Measurements from ENCODE around the gene PPP2R3A.

Gene PPP2R3A

GRCh38 chr3:135966962-135967274 lies 1.4 kb downstream of the PPP2R3A start:
- Histone ChIP-seq H3K27ac (replicated peaks; ENCODE audit: low read length) (no peak overlapping the region), H4K91ac (ENCODE audit: low read depth, low read length, poor library complexity) (no peak overlapping the region), H2AK5ac (ENCODE audit: low read depth, low read length) (no peak overlapping the region), H2BK15ac (ENCODE audit: low read length) (no peak overlapping the region), H3K4me1 (ENCODE audit: control insufficient read depth in 2 of 2, insufficient read depth in 1 of 2, low read depth in 1 of 2, low read length in 2 of 2) (peaks cover 2 to 12% of the 10 kb centered on the region in 2 donors), H3K4me3 (ENCODE audit: low read length in 2 of 2) (peak overlapping the region in 1 of 2 donors; percentile 81), H3K36me3 (replicated peaks in 1 of 2; ENCODE audit: control insufficient read depth in 2 of 2, insufficient read depth in 2 of 2, low read length in 2 of 2) (no peaks in the 10 kb centered on the region), H2AFZ (ENCODE audit: low read length) (peak overlapping the region; percentile 98), H3K27me3 (ENCODE audit: control insufficient read depth in 3 of 3, insufficient read depth in 3 of 3, low read depth in 1 of 3, low read length in 3 of 3) (no peaks in the 10 kb centered on the region), H3K14ac (ENCODE audit: low read length) (no peak overlapping the region), H3K23ac (ENCODE audit: low read depth, low read length, poor library complexity) (no peak overlapping the region), H3K79me1 (ENCODE audit: low read depth, low read length) (peaks cover 2% of the 10 kb centered on the region), H4K8ac (ENCODE audit: low read depth, low read length) (no peak overlapping the region), H3K9me3 (replicated peaks in 1 of 2; ENCODE audit: control insufficient read depth in 2 of 2, insufficient read depth in 1 of 2, low read depth in 1 of 2, low read length in 2 of 2) (no peaks in the 10 kb centered on the region), H2BK120ac (ENCODE audit: low read depth, low read length) (no peak overlapping the region), H2BK12ac (ENCODE audit: low read length) (no peak overlapping the region), H3K4ac (ENCODE audit: low read length) (no peak overlapping the region), H3K9ac (ENCODE audit: low read depth, low read length, poor library complexity) (no peak overlapping the region), H3K4me2 (ENCODE audit: insufficient read depth, low read length, poor library complexity, severe bottlenecking) (peak overlapping the region; percentile 47), H3K18ac (ENCODE audit: low read length) (no peak overlapping the region), H2BK5ac (ENCODE audit: low read length) (no peak overlapping the region)
- no CpG with 5 or more reads among the region's 2 CpGs for WGBS, 2 donors (ENCODE audit: extremely low coverage in 2 of 2, insufficient read length in 2 of 2, insufficient replicate concordance in 1 of 2)
- DNase-seq (ENCODE audit: low spot score): no peak

DNA sequence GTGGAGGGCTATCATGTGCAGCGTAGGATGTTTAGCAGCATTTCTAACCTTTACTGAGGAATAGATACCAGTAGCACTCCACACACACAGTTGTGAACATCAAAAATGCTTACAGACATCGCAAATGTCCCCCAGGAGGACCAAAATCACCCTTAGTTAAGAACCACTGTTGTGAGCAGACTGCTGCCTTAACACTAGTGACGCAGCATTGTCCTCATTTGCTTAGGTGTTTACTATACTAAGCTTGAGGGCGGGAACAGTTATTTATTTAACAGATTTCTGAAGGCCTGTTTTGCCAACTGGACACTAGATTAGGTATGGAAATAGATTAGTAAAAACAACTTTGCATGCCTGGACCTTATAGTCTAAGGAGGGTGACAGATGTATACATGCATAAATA lies 2.3 kb downstream of the PPP2R3A start:
- H3K9me3 ChIP-seq (replicated peaks in 1 of 2; ENCODE audit: control insufficient read depth in 2 of 2, insufficient read depth in 1 of 2, low read depth in 1 of 2, low read length in 2 of 2): no peaks in the 10 kb centered on the region
- no peak overlapping the region for H2BK120ac ChIP-seq (ENCODE audit: low read depth, low read length)
- no peak overlapping the region for H3K14ac ChIP-seq (ENCODE audit: low read length)
- H4K8ac ChIP-seq (ENCODE audit: low read depth, low read length): no peak overlapping the region
- peaks cover 2% of the 10 kb centered on the region for H3K79me1 ChIP-seq (ENCODE audit: low read depth, low read length)
- no peak for DNase-seq (ENCODE audit: low spot score)
- H2BK5ac ChIP-seq (ENCODE audit: low read length): no peak overlapping the region
- no peak overlapping the region for H3K4me2 ChIP-seq (ENCODE audit: insufficient read depth, low read length, poor library complexity, severe bottlenecking)
- H3K4me3 ChIP-seq (ENCODE audit: low read length in 2 of 2): no peak overlapping the region
- no peak overlapping the region for H2AK5ac ChIP-seq (ENCODE audit: low read depth, low read length)
- peaks cover 2 to 12% of the 10 kb centered on the region in 2 donors for H3K4me1 ChIP-seq (ENCODE audit: control insufficient read depth in 2 of 2, insufficient read depth in 1 of 2, low read depth in 1 of 2, low read length in 2 of 2)
- no CpG with 5 or more reads among the region's 4 CpGs for WGBS, 2 donors (ENCODE audit: extremely low coverage in 2 of 2, insufficient read length in 2 of 2, insufficient replicate concordance in 1 of 2)
- H3K23ac ChIP-seq (ENCODE audit: low read depth, low read length, poor library complexity): no peak overlapping the region
- no peak overlapping the region for H4K91ac ChIP-seq (ENCODE audit: low read depth, low read length, poor library complexity)
- no peak overlapping the region for H2BK12ac ChIP-seq (ENCODE audit: low read length)
- H3K36me3 ChIP-seq (replicated peaks in 1 of 2; ENCODE audit: control insufficient read depth in 2 of 2, insufficient read depth in 2 of 2, low read length in 2 of 2): no peaks in the 10 kb centered on the region
- H3K9ac ChIP-seq (ENCODE audit: low read depth, low read length, poor library complexity): no peak overlapping the region
- H2BK15ac ChIP-seq (ENCODE audit: low read length): no peak overlapping the region
- H2AFZ ChIP-seq (ENCODE audit: low read length): no peak overlapping the region
- no peaks in the 10 kb centered on the region for H3K27me3 ChIP-seq (ENCODE audit: control insufficient read depth in 3 of 3, insufficient read depth in 3 of 3, low read depth in 1 of 3, low read length in 3 of 3)
- H3K27ac ChIP-seq (replicated peaks; ENCODE audit: low read length): no peak overlapping the region
- H3K18ac ChIP-seq (ENCODE audit: low read length): no peak overlapping the region
- no peak overlapping the region for H3K4ac ChIP-seq (ENCODE audit: low read length)

DNA sequence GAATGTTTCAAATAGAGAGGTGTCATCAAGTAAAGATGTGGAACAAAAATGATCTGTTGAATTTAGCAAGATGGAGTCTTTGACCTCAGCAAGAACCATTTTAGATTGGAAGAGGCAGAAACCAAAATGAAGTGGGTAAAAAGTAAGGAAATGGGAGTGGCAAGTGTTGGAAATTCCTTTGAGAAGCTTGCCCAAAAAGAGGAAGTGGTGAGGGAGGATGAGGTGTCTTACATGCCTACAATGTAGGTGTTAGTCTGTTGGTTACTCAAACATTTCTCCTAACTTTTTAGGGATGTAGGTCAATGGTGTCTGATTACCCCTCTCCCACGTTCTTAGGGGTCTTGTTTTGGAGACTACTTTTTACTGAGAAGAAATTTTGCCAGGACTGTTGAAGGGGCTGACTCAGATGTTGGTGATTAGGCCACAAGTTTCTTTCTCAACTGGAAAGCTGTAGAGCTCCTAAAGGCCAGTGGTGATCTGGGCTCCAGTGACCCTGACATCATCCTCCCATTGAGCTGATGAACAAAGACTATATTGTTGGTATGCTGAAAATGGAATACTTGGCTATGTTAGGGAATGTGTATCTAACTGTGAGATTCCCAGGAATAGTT lies 5.1 kb downstream of the PPP2R3A start:
- Histone ChIP-seq H3K4ac (ENCODE audit: low read length) (no peak overlapping the region), H3K36me3 (replicated peaks in 1 of 2; ENCODE audit: control insufficient read depth in 2 of 2, insufficient read depth in 2 of 2, low read length in 2 of 2) (no peaks in the 10 kb centered on the region), H3K79me1 (ENCODE audit: low read depth, low read length) (no peaks in the 10 kb centered on the region), H4K8ac (ENCODE audit: low read depth, low read length) (no peak overlapping the region), H3K4me3 (ENCODE audit: low read length in 2 of 2) (no peak overlapping the region), H4K91ac (ENCODE audit: low read depth, low read length, poor library complexity) (no peak overlapping the region), H3K23ac (ENCODE audit: low read depth, low read length, poor library complexity) (no peak overlapping the region), H2BK15ac (ENCODE audit: low read length) (no peak overlapping the region), H3K4me1 (ENCODE audit: control insufficient read depth in 2 of 2, insufficient read depth in 1 of 2, low read depth in 1 of 2, low read length in 2 of 2) (peaks cover 11 to 15% of the 10 kb centered on the region in 2 donors), H3K9me3 (replicated peaks in 1 of 2; ENCODE audit: control insufficient read depth in 2 of 2, insufficient read depth in 1 of 2, low read depth in 1 of 2, low read length in 2 of 2) (no peaks in the 10 kb centered on the region), H3K9ac (ENCODE audit: low read depth, low read length, poor library complexity) (no peak overlapping the region), H3K4me2 (ENCODE audit: insufficient read depth, low read length, poor library complexity, severe bottlenecking) (no peak overlapping the region), H2BK120ac (ENCODE audit: low read depth, low read length) (no peak overlapping the region), H2BK12ac (ENCODE audit: low read length) (no peak overlapping the region), H2AK5ac (ENCODE audit: low read depth, low read length) (no peak overlapping the region), H2BK5ac (ENCODE audit: low read length) (no peak overlapping the region), H3K27ac (replicated peaks; ENCODE audit: low read length) (no peak overlapping the region), H3K18ac (ENCODE audit: low read length) (no peak overlapping the region), H2AFZ (ENCODE audit: low read length) (no peak overlapping the region), H3K14ac (ENCODE audit: low read length) (no peak overlapping the region), H3K27me3 (ENCODE audit: control insufficient read depth in 3 of 3, insufficient read depth in 3 of 3, low read depth in 1 of 3, low read length in 3 of 3) (no peaks in the 10 kb centered on the region)
- WGBS, 2 donors (ENCODE audit: extremely low coverage in 2 of 2, insufficient read length in 2 of 2, insufficient replicate concordance in 1 of 2): no CpG with 5 or more reads among the region's 1 CpG
- no peak for DNase-seq (ENCODE audit: low spot score)

- H3K14ac ChIP-seq (ENCODE audit: low read length): no peak overlapping the region
- no peak overlapping the region for H3K27ac ChIP-seq (replicated peaks; ENCODE audit: low read length)
- no peak overlapping the region for H3K4me2 ChIP-seq (ENCODE audit: insufficient read depth, low read length, poor library complexity, severe bottlenecking)
- no peaks in the 10 kb centered on the region for H3K79me1 ChIP-seq (ENCODE audit: low read depth, low read length)
- H2BK5ac ChIP-seq (ENCODE audit: low read length): no peak overlapping the region
- no peak overlapping the region for H3K18ac ChIP-seq (ENCODE audit: low read length)
- DNase-seq (ENCODE audit: low spot score): no peak
- peaks cover 6 to 13% of the 10 kb centered on the region in 2 donors for H3K4me1 ChIP-seq (ENCODE audit: control insufficient read depth in 2 of 2, insufficient read depth in 1 of 2, low read depth in 1 of 2, low read length in 2 of 2)
- no peak overlapping the region for H4K8ac ChIP-seq (ENCODE audit: low read depth, low read length)
- H3K27me3 ChIP-seq (ENCODE audit: control insufficient read depth in 3 of 3, insufficient read depth in 3 of 3, low read depth in 1 of 3, low read length in 3 of 3): no peaks in the 10 kb centered on the region
- no peak overlapping the region for H3K9ac ChIP-seq (ENCODE audit: low read depth, low read length, poor library complexity)
- H2AFZ ChIP-seq (ENCODE audit: low read length): no peak overlapping the region
- no peak overlapping the region for H4K91ac ChIP-seq (ENCODE audit: low read depth, low read length, poor library complexity)
- H3K9me3 ChIP-seq (replicated peaks in 1 of 2; ENCODE audit: control insufficient read depth in 2 of 2, insufficient read depth in 1 of 2, low read depth in 1 of 2, low read length in 2 of 2): no peaks in the 10 kb centered on the region
- H2AK5ac ChIP-seq (ENCODE audit: low read depth, low read length): no peak overlapping the region
- no peaks in the 10 kb centered on the region for H3K36me3 ChIP-seq (replicated peaks in 1 of 2; ENCODE audit: control insufficient read depth in 2 of 2, insufficient read depth in 2 of 2, low read length in 2 of 2)
- H2BK12ac ChIP-seq (ENCODE audit: low read length): no peak overlapping the region
- H3K4ac ChIP-seq (ENCODE audit: low read length): no peak overlapping the region
- H3K23ac ChIP-seq (ENCODE audit: low read depth, low read length, poor library complexity): no peak overlapping the region
- WGBS, 2 donors (ENCODE audit: extremely low coverage in 2 of 2, insufficient read length in 2 of 2, insufficient replicate concordance in 1 of 2): no CpG with 5 or more reads among the region's 3 CpGs
- H3K4me3 ChIP-seq (ENCODE audit: low read length in 2 of 2): no peak overlapping the region
- no peak overlapping the region for H2BK120ac ChIP-seq (ENCODE audit: low read depth, low read length)
- H2BK15ac ChIP-seq (ENCODE audit: low read length): no peak overlapping the region
Measured at GRCh38 chr3:135973841-135974240, 8.3 kb downstream of the PPP2R3A start.

All from neuronal stem cell (in vitro differentiated cells).